ENCODE data around the gene BAG5.

Gene BAG5

DNA sequence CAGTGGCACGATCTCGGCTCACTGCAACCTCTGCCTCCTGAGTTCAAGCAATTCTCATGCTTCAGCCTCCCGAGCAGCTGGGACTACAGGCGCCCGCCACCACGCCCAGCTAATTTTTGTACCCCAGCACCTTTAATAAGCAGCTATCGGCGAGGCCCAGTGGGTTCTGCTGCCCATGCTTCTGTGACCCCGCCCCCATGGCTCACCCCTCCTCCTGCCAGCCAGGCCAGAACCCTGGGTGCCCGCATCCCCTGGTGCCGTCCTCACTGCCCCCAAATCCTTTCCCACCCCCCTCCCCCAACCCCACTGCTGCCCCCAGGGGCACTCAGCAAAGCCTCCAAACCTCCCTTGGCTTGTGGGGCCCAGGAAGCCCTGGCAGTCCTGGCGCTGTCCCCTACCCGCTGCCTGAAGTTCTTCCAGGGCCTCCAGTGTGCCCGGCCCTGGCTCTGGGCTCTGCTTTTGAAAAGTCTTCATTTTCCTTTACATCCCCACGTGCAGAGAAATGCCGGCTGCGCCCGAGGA is 14.5 kb downstream of the BAG5 start:
- TF ChIP-seq, protein P1, sequence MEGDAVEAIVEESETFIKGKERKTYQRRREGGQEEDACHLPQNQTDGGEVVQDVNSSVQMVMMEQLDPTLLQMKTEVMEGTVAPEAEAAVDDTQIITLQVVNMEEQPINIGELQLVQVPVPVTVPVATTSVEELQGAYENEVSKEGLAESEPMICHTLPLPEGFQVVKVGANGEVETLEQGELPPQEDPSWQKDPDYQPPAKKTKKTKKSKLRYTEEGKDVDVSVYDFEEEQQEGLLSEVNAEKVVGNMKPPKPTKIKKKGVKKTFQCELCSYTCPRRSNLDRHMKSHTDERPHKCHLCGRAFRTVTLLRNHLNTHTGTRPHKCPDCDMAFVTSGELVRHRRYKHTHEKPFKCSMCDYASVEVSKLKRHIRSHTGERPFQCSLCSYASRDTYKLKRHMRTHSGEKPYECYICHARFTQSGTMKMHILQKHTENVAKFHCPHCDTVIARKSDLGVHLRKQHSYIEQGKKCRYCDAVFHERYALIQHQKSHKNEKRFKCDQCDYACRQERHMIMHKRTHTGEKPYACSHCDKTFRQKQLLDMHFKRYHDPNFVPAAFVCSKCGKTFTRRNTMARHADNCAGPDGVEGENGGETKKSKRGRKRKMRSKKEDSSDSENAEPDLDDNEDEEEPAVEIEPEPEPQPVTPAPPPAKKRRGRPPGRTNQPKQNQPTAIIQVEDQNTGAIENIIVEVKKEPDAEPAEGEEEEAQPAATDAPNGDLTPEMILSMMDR (IDR thresholded peaks at IDR 0.05; ENCODE audit: low read depth, low read length, missing control alignments) = no peak
- DNase-seq (ENCODE audit: low read depth) = no peak
- in situ Hi-C loops (cut with HindIII; ENCODE audit: low sequenced_read_pairs) = no loop called here
- H3K4me3 ChIP-seq (ENCODE audit: low read depth, low read length) = no peak overlapping the region

DNA sequence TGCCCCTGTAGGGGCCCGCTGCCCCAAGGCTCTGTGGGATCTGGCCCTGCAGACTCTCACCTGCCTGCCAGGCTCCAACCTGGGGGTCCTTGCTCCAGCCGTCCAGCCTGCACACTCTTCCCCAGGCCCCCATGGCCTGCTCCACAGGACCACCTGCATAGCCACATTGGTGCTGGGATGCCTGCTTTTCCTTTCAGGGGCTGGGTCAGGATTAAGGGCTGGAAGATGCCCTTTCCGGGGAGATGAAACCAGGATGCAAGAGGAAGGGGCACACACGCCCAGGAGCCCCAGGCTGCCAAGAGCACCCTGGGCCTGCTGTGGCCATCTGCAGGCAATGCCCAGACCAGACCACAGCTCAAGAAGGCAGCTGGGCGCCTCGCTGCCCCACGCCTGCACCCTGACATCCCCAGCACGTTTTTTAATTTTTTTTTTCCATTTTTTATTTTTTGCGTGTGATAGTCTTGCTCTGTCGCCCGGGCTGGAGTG is 15.0 kb downstream of the BAG5 start:
- TF ChIP-seq, protein P1 (IDR thresholded peaks at IDR 0.05; ENCODE audit: low read depth, low read length, missing control alignments) = no peak
- DNase-seq (ENCODE audit: low read depth) = no peak
- in situ Hi-C loops (cut with HindIII; ENCODE audit: low sequenced_read_pairs) = no loop called here
- no peak overlapping the region for H3K4me3 ChIP-seq (ENCODE audit: low read depth, low read length)

DNA sequence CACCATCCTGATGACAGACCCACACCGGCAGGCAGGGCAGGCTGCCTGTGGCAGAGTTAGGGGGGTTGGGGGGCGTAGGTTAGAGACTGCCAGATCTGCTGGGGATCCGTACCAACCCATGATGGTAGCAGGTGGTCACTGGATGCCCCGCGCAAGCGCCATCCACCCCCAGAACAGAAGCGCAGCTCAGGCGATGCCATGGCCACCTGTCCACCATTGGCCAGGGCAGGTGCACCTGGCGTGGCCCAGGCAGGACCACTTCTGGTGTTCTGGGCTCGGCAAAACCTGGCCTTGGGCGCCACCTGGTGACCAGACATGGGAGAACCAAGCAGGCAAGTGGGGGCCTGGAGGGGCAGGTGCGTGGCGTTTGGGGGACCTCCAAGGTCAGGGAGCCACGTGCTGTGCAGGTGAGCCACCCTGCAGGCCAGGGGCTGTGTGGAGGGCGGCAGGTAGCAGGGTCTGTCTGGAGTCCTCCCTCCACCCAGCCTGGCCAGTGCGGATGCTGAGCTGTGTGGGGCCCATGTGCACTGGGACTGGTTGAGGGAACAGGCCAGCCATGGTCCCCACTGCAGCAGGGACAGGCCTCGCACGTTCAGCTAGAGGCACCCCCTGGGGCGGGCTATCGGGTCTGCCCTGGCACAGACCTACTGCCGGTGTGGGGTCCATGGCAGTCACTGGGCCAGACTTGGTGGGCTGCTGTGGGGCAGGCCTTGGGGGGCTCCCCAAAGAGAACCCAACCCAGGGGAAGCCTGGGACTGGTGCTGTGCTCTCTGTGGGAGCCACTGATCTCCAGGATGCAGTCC is 15.6 kb downstream of the BAG5 start:
- TF ChIP-seq, protein P1 (IDR thresholded peaks at IDR 0.05; ENCODE audit: low read depth, low read length, missing control alignments) = peak; percentile 75
- in situ Hi-C loops (cut with HindIII; ENCODE audit: low sequenced_read_pairs) = no loop called here
- DNase-seq (ENCODE audit: low read depth) = peak; percentile 18
- no peak overlapping the region for H3K4me3 ChIP-seq (ENCODE audit: low read depth, low read length)

DNA sequence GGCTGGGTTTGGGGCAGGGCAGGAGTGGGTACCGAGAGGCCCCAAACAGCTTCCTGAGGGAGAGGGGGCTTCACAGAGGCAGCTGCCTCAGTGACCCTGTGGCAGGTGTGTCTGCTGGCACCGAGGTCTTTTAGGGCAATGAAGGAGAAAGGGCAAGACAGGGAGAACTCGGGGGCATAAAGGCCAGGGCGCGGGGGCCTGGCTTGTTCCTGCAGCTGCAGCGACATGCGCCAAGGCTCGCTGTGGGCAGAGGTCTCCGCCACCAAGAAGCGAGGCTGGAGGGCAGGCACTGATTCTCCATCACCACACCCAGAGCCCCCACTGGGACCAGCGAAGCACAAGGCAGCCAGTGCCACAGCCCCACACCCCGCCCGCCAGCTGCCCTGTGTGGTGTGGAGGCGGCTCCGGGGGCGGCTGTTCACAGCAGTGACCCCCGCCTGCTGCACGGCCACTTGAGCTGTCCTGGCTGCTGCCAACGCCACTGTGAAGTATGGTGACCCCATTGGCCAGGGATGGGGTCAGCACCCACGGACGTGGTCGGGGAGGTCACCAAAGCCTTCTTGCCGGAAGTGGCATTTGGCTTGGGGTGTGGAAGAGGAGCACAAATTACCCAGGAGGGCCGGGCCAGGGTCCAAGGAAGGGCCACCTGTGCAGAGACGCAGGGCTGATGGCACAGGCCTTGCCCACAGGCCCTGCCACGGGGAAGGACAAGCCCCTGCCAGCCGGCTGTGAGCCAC is 16.4 kb downstream of the BAG5 start:
- H3K4me3 ChIP-seq (ENCODE audit: low read depth, low read length) = no peak overlapping the region
- in situ Hi-C loops (cut with HindIII; ENCODE audit: low sequenced_read_pairs) = no loop called here
- DNase-seq (ENCODE audit: low read depth) = no peak
- TF ChIP-seq, protein P1 (IDR thresholded peaks at IDR 0.05; ENCODE audit: low read depth, low read length, missing control alignments) = no peak

DNA sequence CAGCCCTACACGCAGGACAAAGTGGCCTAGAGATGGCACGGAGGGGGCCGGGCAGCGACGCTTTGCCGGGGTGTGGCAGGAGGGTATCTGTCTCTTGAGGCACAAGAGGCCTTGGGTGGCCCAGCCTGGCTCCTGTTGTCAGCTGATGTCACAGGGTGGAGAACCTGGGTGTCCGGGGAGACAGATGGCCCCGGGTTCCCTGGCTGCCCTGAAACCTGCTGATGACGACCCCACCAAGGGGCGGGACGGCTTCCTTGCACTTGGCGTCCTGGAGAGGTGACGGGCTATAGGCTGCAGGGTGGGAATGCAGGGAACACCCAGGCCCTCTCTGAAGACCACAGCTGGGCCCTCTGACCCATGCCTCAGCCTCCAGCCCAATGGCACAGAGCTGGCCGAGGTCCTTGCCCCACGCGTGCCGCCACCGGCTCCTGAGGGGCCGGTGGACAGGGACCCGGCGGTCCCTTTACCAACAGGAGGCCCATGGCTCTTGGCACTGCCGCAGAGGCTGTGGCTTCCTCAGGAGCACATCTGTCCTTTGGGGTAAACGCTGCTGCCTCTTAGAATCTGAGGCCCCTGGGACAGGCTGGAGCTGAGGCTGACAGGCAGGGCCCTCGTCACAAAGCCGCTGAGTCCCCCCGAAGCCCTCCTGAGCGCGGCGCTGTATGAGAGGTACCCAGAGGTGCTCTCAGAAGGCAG is 17.1 kb downstream of the BAG5 start:
- TF ChIP-seq, protein P1 (IDR thresholded peaks at IDR 0.05; ENCODE audit: low read depth, low read length, missing control alignments) = no peak
- no peak for DNase-seq (ENCODE audit: low read depth)
- H3K4me3 ChIP-seq (ENCODE audit: low read depth, low read length) = no peak overlapping the region
- in situ Hi-C loops (cut with HindIII; ENCODE audit: low sequenced_read_pairs) = no loop called here
